ENCODE data around the gene WBP1.

The WBP1 gene

GRCh38 chr2:74505448-74506246 is 47.4 kb downstream of the WBP1 start:
- no peak for DNase-seq

GRCh38 chr2:74507145-74507925 is 49.1 kb downstream of the WBP1 start, which contains the start of gene PCGF1:
TSS of gene PCGF1 (minus strand) at chr2:74507695. CDS start at chr2:74507668, 27 bp downstream.
- peak; percentile 99 to 100 for DNase-seq

GRCh38 chr2:74507926-74508520 is 49.8 kb downstream of the WBP1 start:
- peak in 1 of 2 donors; percentile 19 for DNase-seq

GRCh38 chr2:74510272-74510671 is 52.0 kb downstream of the WBP1 start:
- no peak for DNase-seq
